ENCODE measurements around the gene DLX2.
"Not testable (repeated sequence)": the region's sequence is repeated elsewhere in the genome, so short reads cannot be mapped to it uniquely, and the experiment has no call there.

DLX2 gene

GRCh38 chr2:172102391-172103359 lies at the start of gene DLX2:
TSS of gene DLX2 (minus strand) at chr2:172102900. CDS start at chr2:172102538, 362 bp downstream.
- peak; percentile 89 for DNase-seq (ENCODE audit: insufficient read length, low spot score)
- peak; percentile 20 for FAIRE-seq

- FAIRE-seq (no peak), DNase-seq (ENCODE audit: insufficient read length, low spot score) (no peak)
Observed at GRCh38 chr2:172147944-172148650, 45.4 kb upstream of the DLX2 start.

GRCh38 chr2:172143817-172144216 lies 41.1 kb upstream of the DLX2 start:
- FAIRE-seq (no peak), DNase-seq (ENCODE audit: insufficient read length, low spot score) (no peak)

GRCh38 chr2:172138727-172139126 lies 36.0 kb upstream of the DLX2 start:
- not testable (repeated sequence) for FAIRE-seq; DNase-seq (ENCODE audit: insufficient read length, low spot score)

- DNase-seq (ENCODE audit: insufficient read length, low spot score) (no peak), FAIRE-seq (no peak)
Observed at GRCh38 chr2:172137943-172138342, 35.2 kb upstream of the DLX2 start.

- DNase-seq (ENCODE audit: insufficient read length, low spot score) (no peak), FAIRE-seq (no peak)
Observed at GRCh38 chr2:172137109-172137508, 34.4 kb upstream of the DLX2 start.

- FAIRE-seq, result no peak
- DNase-seq (ENCODE audit: insufficient read length, low spot score), result no peak
Observed at GRCh38 chr2:172135446-172135845, 32.7 kb upstream of the DLX2 start.

- FAIRE-seq, result no peak
- DNase-seq (ENCODE audit: insufficient read length, low spot score), result no peak
Observed at GRCh38 chr2:172134270-172134669, 31.6 kb upstream of the DLX2 start.

GRCh38 chr2:172131713-172132555 lies 29.2 kb upstream of the DLX2 start:
- DNase-seq (ENCODE audit: insufficient read length, low spot score), result no peak
- FAIRE-seq, result no peak

GRCh38 chr2:172129404-172129803 lies 26.7 kb upstream of the DLX2 start:
- FAIRE-seq, result no peak
- DNase-seq (ENCODE audit: insufficient read length, low spot score), result no peak

GRCh38 chr2:172128484-172128883 lies 25.8 kb upstream of the DLX2 start:
- DNase-seq (ENCODE audit: insufficient read length, low spot score) (no peak), FAIRE-seq (no peak)

GRCh38 chr2:172120118-172120517 lies 17.4 kb upstream of the DLX2 start:
- FAIRE-seq (no peak), DNase-seq (ENCODE audit: insufficient read length, low spot score) (no peak)

GRCh38 chr2:172119089-172119488 lies 16.4 kb upstream of the DLX2 start:
- FAIRE-seq, result no peak
- peak; percentile 43 for DNase-seq (ENCODE audit: insufficient read length, low spot score)

- DNase-seq (ENCODE audit: insufficient read length, low spot score) (no peak), FAIRE-seq (no peak)
Observed at GRCh38 chr2:172116107-172116506, 13.4 kb upstream of the DLX2 start.

GRCh38 chr2:172114579-172114978 lies 11.9 kb upstream of the DLX2 start:
- DNase-seq (ENCODE audit: insufficient read length, low spot score) (no peak), FAIRE-seq (no peak)

- DNase-seq (ENCODE audit: insufficient read length, low spot score); FAIRE-seq: not testable (repeated sequence)
Observed at GRCh38 chr2:172114176-172114575, 11.5 kb upstream of the DLX2 start.

GRCh38 chr2:172113617-172114016 lies 10.9 kb upstream of the DLX2 start:
- DNase-seq (ENCODE audit: insufficient read length, low spot score), result peak; percentile 43
- FAIRE-seq, result peak; percentile 36

GRCh38 chr2:172109988-172110811 lies 7.5 kb upstream of the DLX2 start:
- FAIRE-seq (no peak), DNase-seq (ENCODE audit: insufficient read length, low spot score) (no peak)

- DNase-seq (ENCODE audit: insufficient read length, low spot score) (no peak), FAIRE-seq (no peak)
Observed at GRCh38 chr2:172109256-172109987, 6.7 kb upstream of the DLX2 start.
